MM.1S (cell line): Measurements from ENCODE around the gene GNPDA1.
A peak's percentile ranks its signal among the peaks of the same experiment; 100 is the strongest.

Experiments
- CTCF ChIP-seq: fragments of 300-600 bp; sonication (generic); IDR thresholded peaks from 2 replicates; pipeline ENCODE4 v1.5.1; 2016; ENCODE audit warnings: antibody characterized with exemption, low read length, mixed read lengths
- EZH2 ChIP-seq: fragments of 300-600 bp; sonication (generic); optimal IDR thresholded peaks from 2 replicates; pipeline ENCODE3; 2017; ENCODE audit warnings: low read depth, mild to moderate bottlenecking, antibody characterized with exemption, low read length, mixed read lengths

- TF ChIP-seq CTCF (peak; percentile 69), EZH2 (no peak)
Measured at GRCh38 chr5:142012186-142012785, 541 bp downstream of the GNPDA1 start.
